ENCODE data around the gene DIDO1. TPM values are rescaled to one million over a fixed set of nuclear protein-coding genes. Genes with fewer than 3 reads are reported as not detected.

DIDO1 gene
- total and polyA plus RNA-seq, 2 of the 13 experiments (the other 11 are each of a cell fraction or from before 2014, with no cell fraction given), result 75.0 to 75.1 TPM

DNA sequence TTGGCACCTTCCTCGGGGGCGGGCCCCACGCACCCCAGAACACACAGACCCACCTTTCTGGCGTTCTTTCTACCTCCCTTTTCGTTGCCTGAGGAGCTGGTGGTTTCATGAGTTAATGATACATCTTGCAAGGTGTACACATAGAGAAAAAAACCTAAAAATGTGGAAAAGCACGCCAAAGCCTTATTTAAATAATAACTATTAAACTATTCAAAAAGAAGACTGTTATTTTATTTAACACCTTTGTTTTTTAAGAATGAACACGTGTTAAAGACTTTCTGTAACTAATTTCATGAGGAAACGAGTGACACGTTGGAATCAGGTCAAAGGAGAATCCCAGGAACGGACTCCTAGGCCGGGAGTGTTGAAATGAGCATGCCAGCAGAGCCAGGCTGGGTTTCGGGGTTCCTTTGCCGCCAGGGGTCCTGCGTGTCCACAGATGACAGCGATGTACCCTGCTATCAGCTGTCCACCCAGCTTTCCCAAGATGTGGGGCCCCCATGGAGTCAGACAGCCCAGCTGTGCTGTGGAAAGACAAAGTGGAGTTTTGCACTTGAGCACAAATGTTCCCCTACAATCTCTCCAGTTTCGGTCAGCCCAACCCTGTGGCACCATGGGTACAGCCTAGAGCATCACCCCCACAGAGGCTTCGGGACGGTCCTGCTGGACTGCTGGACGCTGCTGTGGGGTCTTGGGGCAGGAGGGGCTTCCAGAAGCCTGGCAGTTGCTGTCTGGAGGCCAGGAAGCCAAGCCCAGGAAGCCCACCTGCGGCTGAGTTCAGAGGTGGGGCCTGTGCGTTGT lies 42.3 kb upstream of the DIDO1 start (continued):
- TF ChIP-seq, protein P1, sequence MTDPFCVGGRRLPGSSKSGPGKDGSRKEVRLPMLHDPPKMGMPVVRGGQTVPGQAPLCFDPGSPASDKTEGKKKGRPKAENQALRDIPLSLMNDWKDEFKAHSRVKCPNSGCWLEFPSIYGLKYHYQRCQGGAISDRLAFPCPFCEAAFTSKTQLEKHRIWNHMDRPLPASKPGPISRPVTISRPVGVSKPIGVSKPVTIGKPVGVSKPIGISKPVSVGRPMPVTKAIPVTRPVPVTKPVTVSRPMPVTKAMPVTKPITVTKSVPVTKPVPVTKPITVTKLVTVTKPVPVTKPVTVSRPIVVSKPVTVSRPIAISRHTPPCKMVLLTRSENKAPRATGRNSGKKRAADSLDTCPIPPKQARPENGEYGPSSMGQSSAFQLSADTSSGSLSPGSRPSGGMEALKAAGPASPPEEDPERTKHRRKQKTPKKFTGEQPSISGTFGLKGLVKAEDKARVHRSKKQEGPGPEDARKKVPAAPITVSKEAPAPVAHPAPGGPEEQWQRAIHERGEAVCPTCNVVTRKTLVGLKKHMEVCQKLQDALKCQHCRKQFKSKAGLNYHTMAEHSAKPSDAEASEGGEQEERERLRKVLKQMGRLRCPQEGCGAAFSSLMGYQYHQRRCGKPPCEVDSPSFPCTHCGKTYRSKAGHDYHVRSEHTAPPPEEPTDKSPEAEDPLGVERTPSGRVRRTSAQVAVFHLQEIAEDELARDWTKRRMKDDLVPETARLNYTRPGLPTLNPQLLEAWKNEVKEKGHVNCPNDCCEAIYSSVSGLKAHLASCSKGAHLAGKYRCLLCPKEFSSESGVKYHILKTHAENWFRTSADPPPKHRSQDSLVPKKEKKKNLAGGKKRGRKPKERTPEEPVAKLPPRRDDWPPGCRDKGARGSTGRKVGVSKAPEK (CRISPR knock-in tag; IDR thresholded peaks at IDR 0.05; ENCODE audit: borderline replicate concordance), result no peak; the same call in 1 of the 2 replicates
- no peak for TF ChIP-seq EP300 (IDR thresholded peaks at IDR 0.05; ENCODE audit: low read depth in 2 of 2, low read length in 2 of 2)
- TF ChIP-seq EP300 (CRISPR knock-in tag; IDR thresholded peaks at IDR 0.05; ENCODE audit: borderline replicate concordance), result no peak
- no peak; the same call in 1 of the 2 replicates for TF ChIP-seq ZNF619 (CRISPR knock-in tag; IDR thresholded peaks at IDR 0.05)
- TF ChIP-seq, protein P2, sequence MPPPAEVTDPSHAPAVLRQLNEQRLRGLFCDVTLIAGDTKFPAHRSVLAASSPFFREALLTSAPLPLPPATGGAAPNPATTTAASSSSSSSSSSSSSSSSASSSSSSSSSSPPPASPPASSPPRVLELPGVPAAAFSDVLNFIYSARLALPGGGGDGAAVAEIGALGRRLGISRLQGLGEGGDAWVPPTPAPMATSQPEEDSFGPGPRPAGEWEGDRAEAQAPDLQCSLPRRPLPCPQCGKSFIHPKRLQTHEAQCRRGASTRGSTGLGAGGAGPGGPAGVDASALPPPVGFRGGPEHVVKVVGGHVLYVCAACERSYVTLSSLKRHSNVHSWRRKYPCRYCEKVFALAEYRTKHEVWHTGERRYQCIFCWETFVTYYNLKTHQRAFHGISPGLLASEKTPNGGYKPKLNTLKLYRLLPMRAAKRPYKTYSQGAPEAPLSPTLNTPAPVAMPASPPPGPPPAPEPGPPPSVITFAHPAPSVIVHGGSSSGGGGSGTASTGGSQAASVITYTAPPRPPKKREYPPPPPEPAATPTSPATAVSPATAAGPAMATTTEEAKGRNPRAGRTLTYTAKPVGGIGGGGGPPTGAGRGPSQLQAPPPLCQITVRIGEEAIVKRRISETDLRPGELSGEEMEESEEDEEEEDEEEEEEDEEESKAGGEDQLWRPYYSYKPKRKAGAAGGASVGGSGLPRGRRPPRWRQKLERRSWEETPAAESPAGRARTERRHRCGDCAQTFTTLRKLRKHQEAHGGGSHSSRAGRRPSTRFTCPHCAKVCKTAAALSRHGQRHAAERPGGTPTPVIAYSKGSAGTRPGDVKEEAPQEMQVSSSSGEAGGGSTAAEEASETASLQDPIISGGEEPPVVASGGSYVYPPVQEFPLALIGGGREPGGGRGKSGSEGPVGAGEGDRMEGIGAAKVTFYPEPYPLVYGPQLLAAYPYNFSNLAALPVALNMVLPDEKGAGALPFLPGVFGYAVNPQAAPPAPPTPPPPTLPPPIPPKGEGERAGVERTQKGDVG (CRISPR knock-in tag; IDR thresholded peaks at IDR 0.05; ENCODE audit: borderline replicate concordance), result 0 out of 2 replicates have a peak, but pooled peaks have one; percentile 16
- no peak for TF ChIP-seq ZNF543 (CRISPR knock-in tag; IDR thresholded peaks at IDR 0.05)
- TF ChIP-seq ZNF563 (CRISPR knock-in tag; IDR thresholded peaks at IDR 0.05), result no peak; the same call in 1 of the 2 replicates
- TF ChIP-seq, protein P3, sequence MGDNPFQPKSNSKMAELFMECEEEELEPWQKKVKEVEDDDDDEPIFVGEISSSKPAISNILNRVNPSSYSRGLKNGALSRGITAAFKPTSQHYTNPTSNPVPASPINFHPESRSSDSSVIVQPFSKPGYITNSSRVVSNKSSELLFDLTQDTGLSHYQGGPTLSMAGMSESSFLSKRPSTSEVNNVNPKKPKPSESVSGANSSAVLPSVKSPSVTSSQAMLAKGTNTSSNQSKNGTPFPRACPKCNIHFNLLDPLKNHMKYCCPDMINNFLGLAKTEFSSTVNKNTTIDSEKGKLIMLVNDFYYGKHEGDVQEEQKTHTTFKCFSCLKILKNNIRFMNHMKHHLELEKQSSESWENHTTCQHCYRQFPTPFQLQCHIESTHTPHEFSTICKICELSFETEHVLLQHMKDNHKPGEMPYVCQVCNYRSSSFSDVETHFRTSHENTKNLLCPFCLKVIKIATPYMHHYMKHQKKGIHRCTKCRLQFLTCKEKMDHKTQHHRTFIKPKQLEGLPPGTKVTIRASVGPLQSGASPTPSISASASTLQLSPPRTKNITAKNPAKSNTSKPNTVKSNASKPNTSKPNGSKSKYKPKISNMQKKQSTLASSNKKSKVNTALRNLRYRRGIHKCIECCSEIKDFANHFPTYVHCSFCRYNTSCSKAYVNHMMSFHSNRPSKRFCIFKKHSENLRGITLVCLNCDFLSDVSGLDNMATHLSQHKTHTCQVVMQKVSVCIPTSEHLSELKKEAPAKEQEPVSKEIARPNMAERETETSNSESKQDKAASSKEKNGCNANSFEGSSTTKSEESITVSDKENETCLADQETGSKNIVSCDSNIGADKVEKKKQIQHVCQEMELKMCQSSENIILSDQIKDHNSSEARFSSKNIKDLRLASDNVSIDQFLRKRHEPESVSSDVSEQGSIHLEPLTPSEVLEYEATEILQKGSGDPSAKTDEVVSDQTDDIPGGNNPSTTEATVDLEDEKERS (CRISPR knock-in tag; IDR thresholded peaks at IDR 0.05), result no peak
- TF ChIP-seq SALL2 (CRISPR knock-in tag; IDR thresholded peaks at IDR 0.05), result no peak
- TF ChIP-seq, protein P4, sequence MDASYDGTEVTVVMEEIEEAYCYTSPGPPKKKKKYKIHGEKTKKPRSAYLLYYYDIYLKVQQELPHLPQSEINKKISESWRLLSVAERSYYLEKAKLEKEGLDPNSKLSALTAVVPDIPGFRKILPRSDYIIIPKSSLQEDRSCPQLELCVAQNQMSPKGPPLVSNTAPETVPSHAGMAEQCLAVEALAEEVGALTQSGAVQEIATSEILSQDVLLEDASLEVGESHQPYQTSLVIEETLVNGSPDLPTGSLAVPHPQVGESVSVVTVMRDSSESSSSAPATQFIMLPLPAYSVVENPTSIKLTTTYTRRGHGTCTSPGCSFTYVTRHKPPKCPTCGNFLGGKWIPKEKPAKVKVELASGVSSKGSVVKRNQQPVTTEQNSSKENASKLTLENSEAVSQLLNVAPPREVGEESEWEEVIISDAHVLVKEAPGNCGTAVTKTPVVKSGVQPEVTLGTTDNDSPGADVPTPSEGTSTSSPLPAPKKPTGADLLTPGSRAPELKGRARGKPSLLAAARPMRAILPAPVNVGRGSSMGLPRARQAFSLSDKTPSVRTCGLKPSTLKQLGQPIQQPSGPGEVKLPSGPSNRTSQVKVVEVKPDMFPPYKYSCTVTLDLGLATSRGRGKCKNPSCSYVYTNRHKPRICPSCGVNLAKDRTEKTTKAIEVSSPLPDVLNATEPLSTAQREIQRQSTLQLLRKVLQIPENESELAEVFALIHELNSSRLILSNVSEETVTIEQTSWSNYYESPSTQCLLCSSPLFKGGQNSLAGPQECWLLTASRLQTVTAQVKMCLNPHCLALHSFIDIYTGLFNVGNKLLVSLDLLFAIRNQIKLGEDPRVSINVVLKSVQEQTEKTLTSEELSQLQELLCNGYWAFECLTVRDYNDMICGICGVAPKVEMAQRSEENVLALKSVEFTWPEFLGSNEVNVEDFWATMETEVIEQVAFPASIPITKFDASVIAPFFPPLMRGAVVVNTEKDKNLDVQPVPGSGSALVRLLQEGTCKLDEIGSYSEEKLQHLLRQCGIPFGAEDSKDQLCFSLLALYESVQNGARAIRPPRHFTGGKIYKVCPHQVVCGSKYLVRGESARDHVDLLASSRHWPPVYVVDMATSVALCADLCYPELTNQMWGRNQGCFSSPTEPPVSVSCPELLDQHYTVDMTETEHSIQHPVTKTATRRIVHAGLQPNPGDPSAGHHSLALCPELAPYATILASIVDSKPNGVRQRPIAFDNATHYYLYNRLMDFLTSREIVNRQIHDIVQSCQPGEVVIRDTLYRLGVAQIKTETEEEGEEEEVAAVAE (CRISPR knock-in tag; IDR thresholded peaks at IDR 0.05; ENCODE audit: borderline replicate concordance), result peak; percentile 21; the same call in 1 of the 2 replicates
- no peak for TF ChIP-seq NONO (IDR thresholded peaks at IDR 0.05)
- TF ChIP-seq NONO (CRISPR knock-in tag; conservative IDR thresholded peaks at IDR 0.05), result peak; percentile 89

Measured in HepG2 (cell line).